OCI-LY3 (cell line): ENCODE data around the gene POLL.

Source experiments
- H2AFZ ChIP-seq: fragments of 200-600, 300-600 bp; shearing (Covaris generic); 2 replicates; pipeline ENCODE4 v1.6.0; 2014; ENCODE audit warnings: antibody characterized with exemption, low read depth, low read length
- H3K27ac ChIP-seq: fragments of 200-600, 300-600 bp; sonication (generic); 2 replicates; pipeline ENCODE4 v1.5.1; 2014; ENCODE audit warnings: mild to moderate bottlenecking, low read length, moderate library complexity, mixed read lengths
- H3K27me3 ChIP-seq: fragments of 200-600, 300-600 bp; sonication (generic); 2 replicates; pipeline ENCODE4 v1.6.1; 2014; ENCODE audit warnings: low read depth, low read length, mixed read lengths
- H3K36me3 ChIP-seq: fragments of 200-600, 300-600 bp; sonication (generic); replicated peaks from 2 replicates; pipeline ENCODE3; 2014; ENCODE audit warnings: low read depth, low read length, mixed read lengths
- H3K4me1 ChIP-seq: fragments of 300-600, 200-600 bp; sonication (generic); 2 replicates; pipeline ENCODE4 v1.6.1; 2014; ENCODE audit warnings: low read length, mixed read lengths
- H3K4me2 ChIP-seq: fragments of 200-600, 300-600 bp; sonication (generic); 2 replicates; pipeline ENCODE4 v1.6.1; 2014; ENCODE audit warnings: low read length, mixed read lengths
- H3K4me3 ChIP-seq: fragments of 300-600, 200-600 bp; sonication (generic); 2 replicates; pipeline ENCODE4 v1.5.1; 2014; ENCODE audit warnings: antibody characterized with exemption, mild to moderate bottlenecking, low read length, moderate library complexity
- H3K79me2 ChIP-seq: fragments of 300-600, 200-600 bp; shearing (Covaris generic); 2 replicates; pipeline ENCODE4 v1.6.1; 2014; ENCODE audit warnings: mild to moderate bottlenecking, low read length, mixed read lengths
- H3K9ac ChIP-seq: fragments of 300-600, 200-600 bp; shearing (Covaris generic); 2 replicates; pipeline ENCODE4 v1.6.0; 2014; ENCODE audit warnings: mild to moderate bottlenecking, low read length, moderate library complexity
- H3K9me3 ChIP-seq: fragments of 200-600, 300-600 bp; shearing (Covaris generic); 2 replicates; pipeline ENCODE4 v1.6.1; 2014; ENCODE audit warnings: low read length, mixed read lengths; ENCODE audit not compliant: insufficient read depth
- H4K20me1 ChIP-seq: fragments of 200-600, 300-600 bp; sonication (generic); 2 replicates; pipeline ENCODE4 v1.6.1; 2016; ENCODE audit warnings: low read length, mixed read lengths; ENCODE audit not compliant: insufficient read depth
- CTCF ChIP-seq: fragments of 200-600, 300-600 bp; sonication (generic); IDR thresholded peaks from 2 replicates; pipeline ENCODE4 v1.5.1; 2014; ENCODE audit warnings: antibody characterized with exemption, low read length, low read depth
- EZH2phosphoT487 ChIP-seq: fragments of 200-600 bp; shearing (Covaris generic); IDR thresholded peaks from 2 replicates; pipeline ENCODE4 v1.6.1; 2018; ENCODE audit warnings: antibody characterized with exemption, mixed run types, low read depth

The POLL gene

GRCh38 chr10:101569622-101570427, 18.2 kb downstream of the POLL start:
- peak overlapping the region; percentile 93 for H3K4me2 ChIP-seq
- no peaks in the 10 kb centered on the region for H3K9me3 ChIP-seq
- no peak overlapping the region for H3K27ac ChIP-seq
- peaks cover 14% of the 10 kb centered on the region; the same call in 1 of the 2 replicates for H3K27me3 ChIP-seq
- TF ChIP-seq CTCF (peak; percentile 57), EZH2phosphoT487 (no peak)
- peak overlapping the region; percentile 92 for H3K4me3 ChIP-seq
- H3K9ac ChIP-seq: peak overlapping the region; percentile 68
- no peaks in the 10 kb centered on the region for H4K20me1 ChIP-seq
- peak overlapping the region; percentile 87 for H2AFZ ChIP-seq
- no peaks in the 10 kb centered on the region; the same call in 1 of the 2 replicates for H3K4me1 ChIP-seq
- no peaks in the 10 kb centered on the region for H3K79me2 ChIP-seq
- H3K36me3 ChIP-seq: no peaks in the 10 kb centered on the region

- Histone ChIP-seq H3K9ac (no peak overlapping the region), H3K27me3 (peaks cover 14% of the 10 kb centered on the region; the same call in 1 of the 2 replicates), H3K27ac (no peak overlapping the region), H3K36me3 (no peaks in the 10 kb centered on the region), H3K4me1 (no peaks in the 10 kb centered on the region; the same call in 1 of the 2 replicates), H3K4me2 (peak overlapping the region; percentile 93), H3K79me2 (no peaks in the 10 kb centered on the region), H3K9me3 (no peaks in the 10 kb centered on the region), H4K20me1 (no peaks in the 10 kb centered on the region), H2AFZ (no peak overlapping the region; the same call in 1 of the 2 replicates), H3K4me3 (peak overlapping the region; percentile 92)
- TF ChIP-seq EZH2phosphoT487 (no peak), CTCF (no peak)
These were observed 18.8 kb downstream of the POLL start for GRCh38 chr10:101569323-101569621.

- H3K79me2 ChIP-seq: no peaks in the 10 kb centered on the region
- H3K9me3 ChIP-seq: no peaks in the 10 kb centered on the region
- no peak overlapping the region for H3K9ac ChIP-seq
- no peak overlapping the region for H3K4me3 ChIP-seq
- H3K4me1 ChIP-seq: no peaks in the 10 kb centered on the region; the same call in 1 of the 2 replicates
- H2AFZ ChIP-seq: no peak overlapping the region
- H4K20me1 ChIP-seq: no peaks in the 10 kb centered on the region
- peaks cover 14% of the 10 kb centered on the region; the same call in 1 of the 2 replicates for H3K27me3 ChIP-seq
- no peak overlapping the region for H3K4me2 ChIP-seq
- H3K36me3 ChIP-seq: no peaks in the 10 kb centered on the region
- no peak overlapping the region for H3K27ac ChIP-seq
- TF ChIP-seq CTCF (no peak), EZH2phosphoT487 (no peak)
These were observed 19.9 kb downstream of the POLL start for GRCh38 chr10:101568054-101568745.

- TF ChIP-seq EZH2phosphoT487: no peak
- no peak for TF ChIP-seq CTCF
- H3K27me3 ChIP-seq: peaks cover 14% of the 10 kb centered on the region; the same call in 1 of the 2 replicates
- no peaks in the 10 kb centered on the region for H4K20me1 ChIP-seq
- no peak overlapping the region for H3K4me3 ChIP-seq
- no peak overlapping the region for H2AFZ ChIP-seq
- H3K4me2 ChIP-seq: no peak overlapping the region
- no peaks in the 10 kb centered on the region for H3K9me3 ChIP-seq
- no peaks in the 10 kb centered on the region; the same call in 1 of the 2 replicates for H3K4me1 ChIP-seq
- no peak overlapping the region for H3K27ac ChIP-seq
- no peaks in the 10 kb centered on the region for H3K79me2 ChIP-seq
- no peaks in the 10 kb centered on the region for H3K36me3 ChIP-seq
- H3K9ac ChIP-seq: no peak overlapping the region
These were observed 20.7 kb downstream of the POLL start for GRCh38 chr10:101567165-101568006.
